Jurkat, Clone E6-1 (cell line): Measurements from ENCODE around the gene TMC8.
"Not testable (repeated sequence)": the region's sequence is repeated elsewhere in the genome, so short reads cannot be mapped to it uniquely, and the experiment has no call there.

Experiments used
- DNase-seq: peaks from one replicate; pipeline ENCODE4 v3.0.0-alpha.2; 2011; ENCODE audit warnings: low read depth, low spot score
- H3K4me3 ChIP-seq: 2 replicates; pipeline ENCODE4 v1.5.1; 2011; ENCODE audit warnings: mild to moderate bottlenecking, low read length, control low read depth, moderate library complexity

The TMC8 gene

DNA sequence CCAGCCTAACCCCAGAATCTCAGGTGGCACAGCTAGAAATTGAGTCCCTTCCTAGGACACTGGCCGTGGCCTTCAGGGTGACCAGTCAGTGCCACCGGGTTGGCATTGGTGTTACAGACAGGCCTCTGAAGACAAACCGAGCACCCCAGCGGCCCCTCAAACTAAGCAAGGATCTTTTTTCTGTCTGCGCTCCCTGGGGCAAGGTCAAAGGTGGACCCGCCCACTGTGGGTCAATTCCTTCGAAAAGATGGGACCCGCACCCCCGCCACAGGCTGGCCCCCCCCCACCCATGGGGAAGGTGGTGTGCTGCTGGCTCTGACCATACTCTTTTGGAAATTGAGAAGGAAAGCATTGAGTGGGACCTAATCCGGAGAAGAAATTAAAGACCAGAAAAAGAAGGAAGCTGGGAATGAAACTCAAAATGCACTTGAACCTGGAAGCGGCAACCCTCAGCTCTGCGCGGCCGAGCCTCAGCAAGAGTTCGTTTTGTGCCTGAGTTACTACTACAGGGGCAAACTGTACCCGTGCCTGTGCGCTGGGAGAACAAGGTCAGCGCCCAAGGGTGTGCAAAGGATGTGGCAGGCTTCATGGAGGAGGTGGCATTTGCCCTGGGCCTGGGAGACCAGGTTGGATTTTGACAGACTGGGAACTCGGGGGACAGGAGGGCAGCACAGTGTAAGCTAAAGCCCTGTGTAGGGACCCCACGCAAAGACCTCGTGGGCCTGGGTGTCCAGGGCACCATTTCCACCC lies 22.4 kb upstream of the TMC8 start:
- H3K4me3 ChIP-seq: no peak overlapping the region
- DNase-seq: no peak

DNA sequence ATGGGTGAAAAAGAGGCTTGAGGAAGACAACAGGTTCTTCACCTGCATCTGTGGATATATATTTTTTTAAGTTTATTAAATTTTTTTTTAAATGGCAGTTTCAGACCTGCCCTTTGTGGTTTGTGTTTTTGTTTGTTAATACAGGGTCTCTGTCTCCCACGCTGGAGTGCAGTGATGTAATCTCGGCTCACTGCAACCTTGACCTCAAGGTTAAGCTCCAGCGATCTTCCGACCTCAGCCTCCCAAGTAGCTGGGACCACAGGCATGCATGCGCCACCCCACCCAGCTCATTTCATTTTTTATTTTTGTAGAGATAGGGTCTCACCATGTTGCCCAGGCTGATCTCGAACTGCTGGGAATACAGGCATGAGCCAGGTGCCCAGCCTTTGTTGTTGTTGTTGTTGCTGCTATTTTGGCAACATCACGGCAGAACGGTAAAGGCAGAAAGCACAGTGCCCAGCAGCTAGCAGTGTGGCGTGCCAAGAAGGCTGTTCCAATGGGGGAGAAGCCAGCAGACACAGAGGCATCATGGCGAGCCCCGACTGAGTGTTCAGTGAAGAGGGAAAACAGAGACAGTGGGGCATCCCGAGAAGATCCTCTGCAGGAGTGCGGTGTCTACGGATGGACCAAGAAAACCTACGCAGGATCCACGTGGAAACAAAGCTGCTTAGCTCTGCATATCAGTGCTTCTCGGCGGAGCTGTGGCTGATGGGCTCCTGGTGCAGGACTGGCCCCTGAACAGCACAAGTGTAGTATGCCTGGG lies 21.7 kb upstream of the TMC8 start:
- DNase-seq: no peak
- no peak overlapping the region for H3K4me3 ChIP-seq

DNA sequence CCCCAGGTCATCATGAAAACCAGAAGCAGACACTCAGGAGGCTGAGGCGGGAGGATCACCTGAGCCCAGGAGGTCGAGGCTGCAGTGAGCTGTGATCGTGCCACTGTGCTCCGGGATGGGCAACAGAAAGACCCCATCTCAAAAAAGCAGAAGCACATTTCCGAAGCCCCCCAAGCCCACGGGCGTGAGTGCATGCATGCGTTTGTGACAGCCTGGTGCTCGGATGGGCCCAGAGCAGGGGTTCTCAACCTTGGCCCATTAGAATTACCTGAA lies 21.1 kb upstream of the TMC8 start:
- H3K4me3 ChIP-seq: no peak overlapping the region
- no peak for DNase-seq

DNA sequence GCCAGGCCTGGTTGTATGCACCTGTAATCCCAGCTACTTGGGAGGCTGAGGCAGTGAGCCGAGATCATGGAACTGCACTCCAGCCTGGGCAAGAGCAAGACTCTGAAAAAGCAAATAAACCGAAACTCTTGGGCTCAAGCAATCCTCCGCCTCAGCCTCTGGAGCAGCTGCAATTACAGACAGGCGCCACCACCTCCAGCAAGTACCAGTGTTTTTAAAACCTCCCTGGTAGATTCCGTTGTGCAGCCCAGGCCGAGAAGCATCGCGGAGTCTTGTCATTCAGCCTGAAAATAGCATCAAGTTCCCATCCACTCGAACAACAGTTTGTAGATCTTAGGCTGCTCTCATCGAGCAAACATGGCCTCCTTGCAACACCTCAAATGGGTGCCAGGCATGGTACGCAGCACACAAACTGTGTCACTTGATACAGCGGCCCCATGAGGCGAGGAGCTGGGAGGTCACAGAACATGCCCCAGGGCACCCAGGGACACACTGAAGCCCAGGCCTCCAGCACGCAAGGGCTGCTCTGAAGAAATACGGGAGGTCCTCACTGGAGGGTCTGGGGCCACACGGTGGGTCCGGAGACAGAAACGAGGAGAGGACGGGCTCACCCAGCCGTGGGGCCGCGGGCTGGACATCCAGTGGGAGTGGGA lies 20.1 kb upstream of the TMC8 start:
- no peak overlapping the region for H3K4me3 ChIP-seq
- DNase-seq: no peak

DNA sequence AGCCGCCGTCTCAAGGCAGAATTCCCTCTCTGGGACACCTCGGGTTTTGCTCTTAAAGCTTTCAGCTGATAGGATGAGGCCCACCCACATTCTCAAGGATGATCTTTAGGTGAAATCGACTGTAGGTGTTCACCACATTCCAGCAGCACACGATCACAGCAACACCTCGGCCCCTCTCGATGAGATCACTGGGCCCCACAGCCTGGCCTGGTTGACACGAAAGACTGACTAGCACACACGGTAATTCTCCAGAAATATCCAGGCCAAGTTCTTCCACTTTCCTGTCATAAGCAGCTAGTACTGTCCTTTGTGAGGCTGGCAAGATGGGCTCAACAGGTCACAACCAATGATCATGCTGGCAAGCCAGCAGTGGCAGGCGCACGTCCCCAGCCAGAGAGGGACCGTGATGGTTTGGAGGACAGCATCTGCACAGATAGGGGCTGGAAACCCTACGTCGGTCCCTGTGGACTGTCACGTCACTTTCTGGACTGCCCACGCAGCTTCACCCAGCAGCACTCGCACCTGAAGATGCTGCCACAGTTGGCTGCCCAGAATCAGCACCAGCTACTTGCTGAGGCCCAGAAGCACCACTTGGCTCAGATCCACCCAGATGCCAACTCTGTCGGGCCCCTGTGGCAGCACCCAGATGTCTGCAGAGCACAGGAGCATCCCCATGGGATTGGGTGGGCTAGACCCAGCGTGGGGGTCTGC lies 19.4 kb upstream of the TMC8 start:
- DNase-seq: no peak
- H3K4me3 ChIP-seq: no peak overlapping the region

DNA sequence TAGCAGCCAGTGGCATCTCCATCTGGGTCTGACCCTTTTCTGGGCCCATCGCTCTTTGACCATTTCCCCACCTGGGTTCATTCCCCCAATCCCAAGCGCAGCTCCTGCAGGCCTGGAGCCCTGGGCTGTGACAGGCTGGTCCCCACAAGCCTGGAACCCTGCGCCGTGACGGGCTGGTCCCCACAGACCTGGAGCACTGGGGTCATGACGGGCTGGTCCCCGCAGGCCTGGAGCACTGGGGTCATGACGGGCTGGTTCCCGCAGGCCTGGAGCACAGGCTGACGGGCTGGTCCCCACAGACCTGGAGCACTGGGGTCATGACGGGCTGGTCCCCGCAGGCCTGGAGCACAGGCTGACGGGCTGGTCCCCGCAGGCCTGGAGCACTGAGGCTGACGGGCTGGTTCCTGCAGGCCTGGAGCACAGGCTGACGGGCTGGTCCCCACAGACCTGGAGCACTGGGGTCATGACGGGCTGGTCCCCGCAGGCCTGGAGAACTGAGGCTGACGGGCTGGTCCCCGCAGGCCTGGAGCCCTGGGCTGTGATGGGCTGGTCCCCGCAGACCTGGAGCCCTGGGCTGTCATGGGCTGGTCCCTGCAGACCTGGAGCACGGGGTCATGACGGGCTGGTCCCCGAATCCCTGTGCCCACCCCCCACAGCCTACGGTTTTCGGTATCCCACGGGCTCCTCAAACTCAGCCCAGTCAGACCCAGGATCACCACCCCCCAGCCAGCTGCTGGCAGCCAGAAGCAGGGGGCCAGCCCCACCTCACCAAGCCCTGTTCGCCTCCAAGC lies 18.6 kb upstream of the TMC8 start:
- H3K4me3 ChIP-seq: no peak overlapping the region
- DNase-seq: no peak

DNA sequence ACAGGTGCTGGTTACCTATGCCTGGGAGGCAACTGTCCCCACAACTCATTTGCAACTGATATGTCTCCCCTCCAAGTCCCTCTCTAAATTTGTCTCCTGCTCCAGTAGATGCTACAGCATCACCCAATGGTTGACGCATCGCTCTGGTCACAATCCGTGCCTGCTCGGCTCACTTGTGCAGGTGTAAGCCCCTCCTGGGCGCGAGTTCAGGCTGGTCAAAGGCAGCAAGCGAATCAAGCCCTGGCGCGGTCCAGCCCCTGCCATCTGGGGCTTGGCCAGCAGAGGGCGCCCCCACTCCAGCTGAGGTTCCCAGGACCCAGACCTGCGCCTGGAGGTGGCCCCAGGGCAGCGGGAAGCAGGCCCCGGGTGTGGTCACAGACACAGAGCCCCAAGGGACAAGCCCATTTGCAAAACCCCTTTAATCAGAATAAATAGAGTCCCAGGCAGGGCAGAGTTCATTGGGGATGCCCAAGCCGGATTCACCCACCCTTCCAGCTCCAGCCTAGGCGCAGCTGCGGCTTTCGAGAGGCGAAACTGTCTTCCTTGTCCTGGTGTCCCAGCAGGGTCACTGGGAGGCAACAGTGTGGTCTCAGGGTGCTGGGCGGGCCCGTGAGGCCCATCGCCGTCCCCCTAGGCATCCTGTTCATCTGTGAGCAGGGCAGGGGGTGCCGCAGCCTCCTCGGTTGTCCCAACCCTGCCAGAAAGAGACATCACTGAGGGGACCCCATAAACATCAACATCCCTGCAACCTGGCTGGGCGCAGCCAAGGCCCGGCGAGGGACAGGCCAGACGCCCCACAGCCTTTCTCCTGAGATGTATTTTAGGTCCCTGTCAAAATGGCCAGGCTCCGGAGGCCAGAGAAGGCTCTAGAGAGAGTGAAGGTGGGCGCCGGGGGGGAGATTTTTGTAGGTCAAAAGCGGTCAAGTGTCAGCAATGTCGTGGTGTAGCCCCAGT lies 17.8 kb upstream of the TMC8 start:
- H3K4me3 ChIP-seq: no peak overlapping the region
- no peak for DNase-seq

DNA sequence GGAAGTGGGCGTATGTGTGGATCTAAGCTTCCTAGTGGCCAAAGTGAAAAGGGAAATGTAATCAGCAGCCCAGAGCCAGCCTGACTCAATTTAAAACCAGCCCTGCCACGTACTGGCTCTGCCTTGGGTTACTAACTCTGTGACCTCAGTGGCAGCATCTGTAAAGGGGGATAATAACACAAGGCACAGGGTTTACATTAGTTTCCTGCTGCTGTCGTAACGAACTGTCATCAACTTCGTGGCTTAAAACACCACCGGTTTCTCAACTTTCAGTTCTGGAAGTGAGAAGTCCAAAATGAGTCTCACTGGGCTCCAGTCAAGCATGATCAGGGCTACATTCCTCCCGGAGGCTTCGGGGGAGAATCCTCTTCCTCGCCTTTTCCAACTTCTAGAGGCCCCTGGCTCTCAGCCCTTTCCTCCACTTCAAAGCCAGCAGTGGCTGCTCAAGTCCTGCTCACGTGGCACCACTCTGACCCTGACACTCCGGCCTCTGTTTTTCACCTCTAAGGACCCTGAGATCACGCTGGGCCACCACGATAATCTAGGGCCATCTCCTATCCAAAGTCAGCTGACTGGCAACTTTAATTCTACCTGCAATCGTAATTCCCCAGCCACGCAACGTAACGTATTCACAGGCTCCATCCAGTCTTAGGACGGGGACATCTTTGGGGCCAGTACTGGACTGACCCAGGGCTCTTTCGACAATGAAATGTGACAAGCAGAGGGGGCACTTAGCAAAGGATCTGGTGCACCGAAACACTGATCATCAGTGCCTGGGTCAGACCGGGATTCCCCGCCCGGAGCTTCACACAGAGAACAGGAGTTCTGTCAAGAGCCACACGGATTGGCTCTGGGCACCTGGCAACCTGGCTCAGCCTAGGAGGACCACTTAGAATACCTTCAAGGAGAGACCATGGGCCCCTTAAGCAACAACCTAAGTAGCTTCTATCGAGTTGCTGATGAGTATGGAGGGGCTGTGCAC lies 16.5 kb upstream of the TMC8 start:
- DNase-seq: no peak
- H3K4me3 ChIP-seq: no peak overlapping the region

DNA sequence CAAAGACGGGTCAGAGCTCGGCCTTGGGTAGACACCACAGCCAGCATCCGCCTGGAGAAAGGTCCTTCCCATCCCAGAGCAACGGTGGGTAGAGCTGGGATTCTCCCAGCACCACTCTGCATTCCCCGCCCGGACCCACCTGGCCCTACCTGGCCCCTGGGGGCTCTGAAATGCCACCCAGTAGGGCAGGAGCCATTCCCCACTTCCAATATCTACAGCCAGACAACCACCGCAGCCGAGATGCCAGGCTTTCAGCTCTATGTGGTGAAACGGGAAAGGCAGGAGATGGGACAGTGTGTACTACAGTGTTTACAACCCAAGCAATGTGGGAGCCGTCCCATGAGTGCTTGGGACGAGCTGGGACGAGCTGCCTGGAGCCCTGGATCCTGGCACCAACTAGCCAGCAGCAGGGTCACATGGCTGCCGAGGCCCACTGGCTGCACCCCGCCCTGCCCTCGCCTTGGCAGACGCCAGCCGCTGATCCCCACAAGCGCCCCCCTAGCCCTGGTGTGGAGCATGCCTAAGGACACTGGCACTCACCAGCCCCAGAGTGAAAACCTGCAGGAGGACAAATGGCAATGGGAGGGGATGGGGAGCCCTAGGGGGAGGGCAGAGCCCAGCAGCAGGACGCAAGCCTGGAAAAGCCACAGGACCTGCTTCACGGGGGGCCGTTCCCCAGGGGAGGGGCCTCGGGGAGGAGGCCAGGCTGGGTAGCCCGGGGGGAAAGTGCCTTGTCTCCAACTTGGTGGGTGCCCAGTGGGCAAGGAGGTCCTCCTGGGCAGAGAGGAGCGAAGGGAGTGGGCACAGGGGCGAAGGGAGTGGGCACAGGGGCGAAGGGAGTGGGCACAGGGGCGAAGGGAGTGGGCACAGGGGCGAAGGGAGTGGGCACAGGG lies 15.5 kb upstream of the TMC8 start:
- no peak for DNase-seq
- H3K4me3 ChIP-seq: no peak overlapping the region

DNA sequence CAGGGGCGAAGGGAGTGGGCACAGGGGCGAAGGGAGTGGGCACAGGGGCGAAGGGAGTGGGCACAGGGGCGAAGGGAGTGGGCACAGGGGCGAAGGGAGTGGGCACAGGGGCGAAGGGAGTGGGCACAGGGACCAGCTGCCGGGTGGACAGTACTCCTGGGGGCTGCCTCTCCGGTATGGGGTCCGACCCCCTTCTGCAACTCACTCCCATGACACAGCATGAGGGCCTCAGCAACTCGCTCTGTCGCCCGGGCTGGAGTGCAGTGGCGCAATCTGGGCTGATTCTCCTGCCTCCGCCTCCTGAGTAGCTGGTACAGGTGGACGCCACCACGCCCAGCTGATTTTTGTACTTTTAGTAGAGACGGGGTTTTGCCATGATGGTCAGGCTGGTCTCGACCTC lies 14.8 kb upstream of the TMC8 start:
- DNase-seq, H3K4me3 ChIP-seq: not testable (repeated sequence)

DNA sequence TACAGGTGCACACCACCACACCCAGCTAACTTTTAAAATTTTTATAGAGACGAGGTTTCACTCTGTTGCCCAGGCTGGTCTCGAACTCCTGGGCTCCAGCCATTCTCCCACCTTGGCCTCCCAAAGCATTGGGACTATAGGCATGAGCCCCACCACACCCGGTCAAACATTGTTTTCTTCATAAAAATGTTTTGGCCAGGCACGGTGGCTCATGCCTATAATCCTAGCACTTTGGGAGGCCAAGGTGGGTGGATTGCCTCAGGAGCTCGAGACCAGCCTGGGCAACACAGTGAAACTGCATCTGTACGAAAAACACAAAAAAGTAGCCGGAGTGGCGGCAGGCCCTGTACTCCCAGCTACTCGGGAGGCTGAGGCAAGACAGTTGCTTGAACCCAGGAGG lies 14.2 kb upstream of the TMC8 start:
- DNase-seq: no peak
- no peak overlapping the region for H3K4me3 ChIP-seq

DNA sequence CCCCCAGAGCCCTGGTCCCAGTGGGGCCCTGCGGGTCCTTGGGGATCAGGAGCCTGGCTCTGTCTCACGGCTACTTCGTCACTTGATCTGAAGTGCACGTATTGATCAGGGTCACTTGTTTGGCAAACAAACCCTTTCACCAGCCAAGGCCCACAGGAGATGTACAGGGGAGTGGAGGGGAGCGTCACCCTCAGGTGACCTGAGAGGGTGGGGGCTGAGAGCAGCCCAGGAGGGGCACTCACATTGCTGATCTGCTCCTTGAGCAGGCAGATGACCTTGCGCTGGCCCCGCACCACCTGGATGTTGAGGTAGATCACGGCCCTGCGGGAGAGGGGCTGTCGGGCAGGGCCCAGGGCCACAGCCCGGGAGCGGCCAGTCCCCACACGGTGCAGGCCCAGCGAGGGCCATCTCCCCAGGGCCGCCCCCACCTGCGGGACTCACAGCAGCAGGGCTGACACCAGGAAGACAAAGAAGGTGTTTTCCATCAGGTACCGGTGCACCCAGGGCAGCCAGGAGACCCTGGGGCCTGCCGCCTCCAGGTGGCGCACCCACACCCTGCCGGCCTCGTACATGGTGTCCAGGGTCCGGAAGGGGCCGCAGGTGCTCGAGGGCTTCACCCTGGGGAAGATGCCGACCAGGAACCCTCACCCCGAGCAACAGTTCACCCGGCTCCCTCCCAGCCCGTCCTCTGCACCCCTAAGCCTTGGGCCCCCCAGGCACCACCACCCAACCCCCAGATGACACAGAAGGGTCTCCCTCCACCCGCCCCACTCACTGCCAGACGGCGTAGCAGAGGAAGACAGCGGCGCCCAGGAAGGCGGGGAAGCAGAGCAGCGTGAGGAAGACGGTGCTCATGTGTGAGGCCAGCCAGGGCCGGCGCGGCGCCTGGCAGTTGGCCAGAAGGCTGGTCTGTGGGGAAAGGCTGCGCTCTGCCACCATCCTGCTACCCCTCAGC lies 13.3 kb upstream of the TMC8 start:
- H3K4me3 ChIP-seq: no peak overlapping the region
- no peak for DNase-seq

DNA sequence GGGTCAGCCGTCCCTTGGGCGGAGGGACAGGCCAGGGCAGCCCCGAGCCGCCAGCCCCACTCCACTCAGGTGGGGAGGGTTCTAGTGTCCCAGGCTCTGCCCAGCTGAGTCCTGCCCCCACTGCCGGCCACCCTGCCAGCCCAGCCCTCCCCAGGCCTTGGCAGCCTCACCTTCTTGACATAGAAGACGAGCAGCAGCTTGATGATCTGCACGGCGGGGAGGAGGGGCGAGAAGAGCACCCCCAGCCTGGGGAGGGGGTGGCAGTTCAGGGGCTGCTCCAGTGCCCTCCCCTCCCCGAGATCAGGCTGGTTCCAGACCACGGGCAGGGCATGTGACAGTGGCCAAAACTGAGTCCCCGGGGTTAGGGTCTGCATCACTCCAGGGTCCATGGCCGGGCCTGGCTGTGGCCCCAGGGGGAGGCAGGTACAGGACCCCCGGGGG lies 11.8 kb upstream of the TMC8 start:
- no peak overlapping the region for H3K4me3 ChIP-seq
- DNase-seq: no peak

DNA sequence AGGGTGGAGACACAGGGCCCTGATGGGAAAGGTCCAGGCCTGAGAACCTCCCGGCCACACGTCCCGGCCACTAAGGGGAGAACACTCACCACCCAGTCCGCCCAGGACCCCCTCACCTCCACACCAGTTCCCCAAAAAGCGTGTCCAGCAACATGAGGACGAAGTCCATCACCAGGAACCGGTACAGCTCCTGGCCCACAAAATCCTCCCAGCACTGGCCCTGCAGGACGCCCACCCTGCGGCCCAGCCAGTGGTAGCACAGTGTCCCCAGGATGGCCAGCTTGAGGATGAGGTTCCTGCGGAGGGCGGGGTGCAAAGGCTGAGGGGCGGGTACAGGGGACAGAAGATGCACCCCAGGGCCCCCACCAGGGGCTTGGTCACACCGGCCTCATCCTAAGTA lies 10.0 kb upstream of the TMC8 start:
- DNase-seq: no peak
- no peak overlapping the region for H3K4me3 ChIP-seq
